Body of pancreas (tissue), 4 donors: ENCODE data around the gene CHSY1. TPM values are rescaled to one million over a fixed set of nuclear protein-coding genes. Genes with fewer than 3 reads are reported as not detected.

Source experiments
- ATAC-seq: fragments of 150-250 bp; one replicate; pipeline ENCODE4 v1.9.1; 2016
- DNase-seq, 4 donors: peaks; one replicate each; pipeline ENCODE4 v3.0.0-alpha.2; 2019
- H3K27ac ChIP-seq, 4 donors: fragments of 200-600 bp; sonication (generic); 1 replicate in 3 of 4; 2 replicates in 1 of 4; pipeline versions ENCODE4 v1.5.1 to v1.6.1; 2016 to 2019; ENCODE audit warnings: mild to moderate bottlenecking in 1 of 4, mixed read lengths in 1 of 4, moderate library complexity in 1 of 4
- H3K27me3 ChIP-seq, 2 donors: fragments of 200-600 bp; sonication (generic); one replicate each; pipeline ENCODE4 v1.6.0; 2016; ENCODE audit warnings: mild to moderate bottlenecking in 1 of 2
- H3K36me3 ChIP-seq, 2 donors: fragments of 200-600 bp; sonication (generic); replicated peaks in 1 of 2; 2 replicates each; pipeline ENCODE4 v1.5.1; 2016; ENCODE audit warnings: low read depth in 2 of 2; ENCODE audit not compliant: insufficient read depth in 1 of 2
- H3K4me1 ChIP-seq: fragments of 200-600 bp; sonication (generic); one replicate; pipeline ENCODE4 v1.6.0; 2016
- H3K4me3 ChIP-seq, 2 donors: fragments of 200-600 bp; sonication (generic); 1 replicate in 1 of 2; 2 replicates in 1 of 2; pipeline ENCODE4 v1.5.1; 2016 to 2019
- H3K9me3 ChIP-seq, 3 donors: fragments of 200-600 bp; sonication (generic); 1 replicate in 2 of 3; 2 replicates in 1 of 3; pipeline ENCODE4 v1.5.1; 2016
- CTCF ChIP-seq, 7 experiments: fragments of 450-650 bp in 4 of 7; fragments of 200-600 bp in 3 of 7; sonication (generic) in 3 of 7; IDR thresholded peaks; one replicate each; pipeline ENCODE4 v1.5.1; 2016 to 2019; ENCODE audit warnings: antibody characterized with exemption in 7 of 7
- POLR2A ChIP-seq, 3 donors: fragments of 450-650 bp; IDR thresholded peaks; one replicate each; pipeline ENCODE4 v1.6.1; 2016; ENCODE audit warnings: antibody characterized with exemption in 3 of 3, mild to moderate bottlenecking in 2 of 3
- WGBS, 2 donors: methylation state at CpG; one replicate each; pipeline ENCODE4 v1.1.5; 2017; 5-methylcytosine and 5-hydroxymethylcytosine counted together
- intact Hi-C: fragments of 100-400 bp; cut with DNase I; formaldehyde crosslinking; loops from one replicate; pipeline ENCODE4 v1.15.1; 2023
- total RNA-seq, 2 donors: library from RNA; depleted of rRNA; stranded (reverse); fragments of >200 nt; gene quantifications; one replicate each; pipeline ENCODE4 v1.1.0, GENCODE V29; 2016

The CHSY1 gene
- total RNA-seq, 2 donors from 2014 or later, result 7.8 to 12.2 TPM

- Histone ChIP-seq H3K4me3 (no peak overlapping the region), H3K36me3 (no peaks in the 10 kb centered on the region), H3K27ac (peak overlapping the region in 1 of 4 donors; percentile 81), H3K4me1 (peaks cover 13% of the 10 kb centered on the region), H3K9me3 (peaks cover 0 to 13% (median 0%) of the 10 kb centered on the region in 3 donors), H3K27me3 (no peaks in the 10 kb centered on the region)
- no peak for ATAC-seq
- no peak for DNase-seq
- intact Hi-C loops, result no loop called here
- 86 to 96% methylated on average over 11 to 18 of the region's 19 CpGs for WGBS, 2 donors
- no peak for TF ChIP-seq POLR2A (IDR thresholded peaks at IDR 0.05)
- TF ChIP-seq CTCF (IDR thresholded peaks at IDR 0.05), result no peak
Observed at GRCh38 chr15:101169495-101170071, 82.3 kb downstream of the CHSY1 start.

- no peak for TF ChIP-seq CTCF (IDR thresholded peaks at IDR 0.05)
- TF ChIP-seq POLR2A (IDR thresholded peaks at IDR 0.05), result no peak
- Histone ChIP-seq H3K27me3 (no peaks in the 10 kb centered on the region), H3K36me3 (no peaks in the 10 kb centered on the region), H3K27ac (peak overlapping the region in 2 of 4 donors; percentile 63 to 81), H3K4me3 (no peak overlapping the region), H3K9me3 (peaks cover 0 to 13% (median 0%) of the 10 kb centered on the region in 3 donors), H3K4me1 (peaks cover 13% of the 10 kb centered on the region)
- no peak for ATAC-seq
- WGBS, 2 donors, result 80 to 94% methylated on average over 6 of the region's 6 CpGs
- no peak for DNase-seq
- intact Hi-C loops, result no loop called here
Observed at GRCh38 chr15:101168898-101169494, 82.9 kb downstream of the CHSY1 start.

- peak; percentile 43 to 68 (median 54) for DNase-seq
- Histone ChIP-seq H3K27me3 (no peaks in the 10 kb centered on the region), H3K4me1 (peaks cover 13% of the 10 kb centered on the region), H3K4me3 (no peak overlapping the region), H3K9me3 (peaks cover 0 to 13% (median 0%) of the 10 kb centered on the region in 3 donors), H3K27ac (peak overlapping the region in 2 of 4 donors; percentile 63 to 81), H3K36me3 (no peaks in the 10 kb centered on the region)
- 0 to 8% methylated on average over 1 of the region's 1 CpG for WGBS, 2 donors
- ATAC-seq, result peak; percentile 31
- TF ChIP-seq CTCF (IDR thresholded peaks at IDR 0.05) (no peak), POLR2A (IDR thresholded peaks at IDR 0.05) (no peak)
- intact Hi-C loops, result no loop called here
Observed at GRCh38 chr15:101168463-101168824, 83.4 kb downstream of the CHSY1 start.

- intact Hi-C loops, result no loop called here
- DNase-seq (peak; percentile 22 to 64 (median 26)), ATAC-seq (peak; percentile 61)
- Histone ChIP-seq H3K9me3 (peaks cover 0 to 13% (median 0%) of the 10 kb centered on the region in 3 donors), H3K4me3 (no peak overlapping the region), H3K27ac (peak overlapping the region in 3 of 4 donors; percentile 44 to 81 (median 63)), H3K27me3 (no peaks in the 10 kb centered on the region), H3K4me1 (peaks cover 17% of the 10 kb centered on the region), H3K36me3 (no peaks in the 10 kb centered on the region)
- 45 to 76% methylated on average over 13 of the region's 13 CpGs for WGBS, 2 donors
- no peak for TF ChIP-seq CTCF (IDR thresholded peaks at IDR 0.05)
- TF ChIP-seq POLR2A (IDR thresholded peaks at IDR 0.05), result peak in 2 of 3 donors; percentile 7 to 22
Observed at GRCh38 chr15:101167753-101168462, 83.9 kb downstream of the CHSY1 start.
